ENCODE data around the gene INAFM2. TPM values are rescaled to one million over a fixed set of nuclear protein-coding genes. Genes with fewer than 3 reads are reported as not detected.

Gene INAFM2
- total RNA-seq, 1 donor from 2014 or later: 33.8 TPM

GRCh38 chr15:40353697-40354096, 30.2 kb downstream of the INAFM2 start:
- ATAC-seq: no peak
- no peaks in the 10 kb centered on the region for H3K9me3 ChIP-seq
- no peak for DNase-seq
- intact Hi-C loops (cut with DNase I): no loop called here
- no peak overlapping the region for H3K27ac ChIP-seq
- H3K4me3 ChIP-seq: no peak overlapping the region
- H3K27me3 ChIP-seq (ENCODE audit: low read depth): no peaks in the 10 kb centered on the region
- TF ChIP-seq CTCF (IDR thresholded peaks at IDR 0.05): no peak
- no peaks in the 10 kb centered on the region for H3K36me3 ChIP-seq
- peaks cover 9% of the 10 kb centered on the region for H3K4me1 ChIP-seq

- peaks cover 15% of the 10 kb centered on the region for H3K4me1 ChIP-seq
- no peak overlapping the region for H3K27ac ChIP-seq
- H3K27me3 ChIP-seq (ENCODE audit: low read depth): no peaks in the 10 kb centered on the region
- H3K9me3 ChIP-seq: no peaks in the 10 kb centered on the region
- DNase-seq (no peak), ATAC-seq (no peak)
- no peak overlapping the region for H3K4me3 ChIP-seq
- TF ChIP-seq CTCF (IDR thresholded peaks at IDR 0.05): no peak
- intact Hi-C loops (cut with DNase I): no loop called here
- H3K36me3 ChIP-seq: no peaks in the 10 kb centered on the region
Observed at GRCh38 chr15:40354408-40355171, 31.1 kb downstream of the INAFM2 start.

GRCh38 chr15:40355976-40356585, 32.6 kb downstream of the INAFM2 start:
- ATAC-seq: no peak

GRCh38 chr15:40357246-40357645, 33.8 kb downstream of the INAFM2 start:
- Histone ChIP-seq H3K9me3 (no peaks in the 10 kb centered on the region), H3K4me1 (peaks cover 15% of the 10 kb centered on the region), H3K36me3 (no peaks in the 10 kb centered on the region), H3K27me3 (ENCODE audit: low read depth) (no peaks in the 10 kb centered on the region), H3K4me3 (no peak overlapping the region), H3K27ac (no peak overlapping the region)
- no peak for ATAC-seq
- intact Hi-C loops (cut with DNase I): no loop called here
- DNase-seq: no peak
- TF ChIP-seq CTCF (IDR thresholded peaks at IDR 0.05): no peak

More at GRCh38 chr15:40355976-40356585, 32.6 kb downstream of the INAFM2 start:
- no peak for DNase-seq
- no peaks in the 10 kb centered on the region for H3K27me3 ChIP-seq (ENCODE audit: low read depth)
- peaks cover 15% of the 10 kb centered on the region for H3K4me1 ChIP-seq
- no peak overlapping the region for H3K27ac ChIP-seq
- intact Hi-C loops (cut with DNase I): no loop called here
- no peaks in the 10 kb centered on the region for H3K36me3 ChIP-seq
- H3K9me3 ChIP-seq: no peaks in the 10 kb centered on the region
- no peak for TF ChIP-seq CTCF (IDR thresholded peaks at IDR 0.05)
- H3K4me3 ChIP-seq: no peak overlapping the region

GRCh38 chr15:40357723-40358470, 34.4 kb downstream of the INAFM2 start, which contains the start of gene DISP2:
DISP2 (plus strand) TSS chr15:40358219; CDS start chr15:40358322, 103 bp downstream.
- H3K27ac ChIP-seq: no peak within 1 kb of the TSS
- no peaks in the 10 kb centered on the region for H3K9me3 ChIP-seq
- TF ChIP-seq CTCF (IDR thresholded peaks at IDR 0.05): no peak
- peak; percentile 91 to 96 for ATAC-seq
- H3K4me3 ChIP-seq: peak within 1 kb of the TSS; percentile 67
- DNase-seq: peak; percentile 91
- intact Hi-C loops (cut with DNase I): no loop called here
- peaks cover 15% of the 10 kb centered on the region for H3K4me1 ChIP-seq
- no peaks in the 10 kb centered on the region for H3K36me3 ChIP-seq
- no peaks in the 10 kb centered on the region for H3K27me3 ChIP-seq (ENCODE audit: low read depth)
